Measurements from ENCODE around the gene EBLN1.

Gene EBLN1

GRCh38 chr10:22217842-22218241 is at the start of gene EBLN1:
Gene EBLN1 (minus strand): TSS chr10:22218015. CDS start chr10:22209983, 8,032 bp downstream.
- no peak for DNase-seq (ENCODE audit: low spot score)

- no peak for DNase-seq (ENCODE audit: low spot score)
Measured at GRCh38 chr10:22265839-22266537, 48.2 kb upstream of the EBLN1 start.

GRCh38 chr10:22263106-22263505 is 45.3 kb upstream of the EBLN1 start:
- DNase-seq (ENCODE audit: low spot score), result no peak

GRCh38 chr10:22259280-22259679 is 41.5 kb upstream of the EBLN1 start:
- no peak for DNase-seq (ENCODE audit: low spot score)

- DNase-seq (ENCODE audit: low spot score), result no peak
Measured at GRCh38 chr10:22258471-22258870, 40.7 kb upstream of the EBLN1 start.

- no peak for DNase-seq (ENCODE audit: low spot score)
Measured at GRCh38 chr10:22253580-22253882, 35.7 kb upstream of the EBLN1 start.

GRCh38 chr10:22252801-22253579 is 35.2 kb upstream of the EBLN1 start:
- no peak for DNase-seq (ENCODE audit: low spot score)

GRCh38 chr10:22252224-22252800 is 34.5 kb upstream of the EBLN1 start:
- no peak for DNase-seq (ENCODE audit: low spot score)

- peak; percentile 50 for DNase-seq (ENCODE audit: low spot score)
Measured at GRCh38 chr10:22251751-22252223, 34.0 kb upstream of the EBLN1 start.

GRCh38 chr10:22250897-22251660 is 33.3 kb upstream of the EBLN1 start:
- no peak for DNase-seq (ENCODE audit: low spot score)

- DNase-seq (ENCODE audit: low spot score), result no peak
Measured at GRCh38 chr10:22247636-22248035, 29.8 kb upstream of the EBLN1 start.

- DNase-seq (ENCODE audit: low spot score), result no peak
Measured at GRCh38 chr10:22246680-22247391, 29.0 kb upstream of the EBLN1 start.

GRCh38 chr10:22245567-22245966 is 27.8 kb upstream of the EBLN1 start:
- no peak for DNase-seq (ENCODE audit: low spot score)

GRCh38 chr10:22244855-22245254 is 27.0 kb upstream of the EBLN1 start:
- no peak for DNase-seq (ENCODE audit: low spot score)

GRCh38 chr10:22244001-22244400 is 26.2 kb upstream of the EBLN1 start:
- DNase-seq (ENCODE audit: low spot score), result no peak

GRCh38 chr10:22243321-22243720 is 25.5 kb upstream of the EBLN1 start:
- no peak for DNase-seq (ENCODE audit: low spot score)

- DNase-seq (ENCODE audit: low spot score), result no peak
Measured at GRCh38 chr10:22231260-22231659, 13.4 kb upstream of the EBLN1 start.

GRCh38 chr10:22230158-22230833 is 12.5 kb upstream of the EBLN1 start:
- DNase-seq (ENCODE audit: low spot score), result no peak

- no peak for DNase-seq (ENCODE audit: low spot score)
Measured at GRCh38 chr10:22229802-22230157, 12.0 kb upstream of the EBLN1 start.

GRCh38 chr10:22228943-22229801 is 11.4 kb upstream of the EBLN1 start:
- peak; percentile 66 for DNase-seq (ENCODE audit: low spot score)

All from HuH-7.5 (cell line).